ENCODE results near the gene CEP131.

CEP131 gene

GRCh38 chr17:81251709-81252301, 29.0 kb upstream of the CEP131 start:
- no peak for DNase-seq (ENCODE audit: low read depth, low spot score)

GRCh38 chr17:81251094-81251708, 28.4 kb upstream of the CEP131 start:
- no peak for DNase-seq (ENCODE audit: low read depth, low spot score)

GRCh38 chr17:81250286-81251093, 27.7 kb upstream of the CEP131 start:
- no peak for DNase-seq (ENCODE audit: low read depth, low spot score)

- no peak for DNase-seq (ENCODE audit: low read depth, low spot score)
Observed at GRCh38 chr17:81249223-81250040, 26.7 kb upstream of the CEP131 start.

- no peak for DNase-seq (ENCODE audit: low read depth, low spot score)
Observed at GRCh38 chr17:81248649-81249048, 25.9 kb upstream of the CEP131 start.

GRCh38 chr17:81247339-81247990, 24.7 kb upstream of the CEP131 start:
- DNase-seq (ENCODE audit: low read depth, low spot score): no peak

GRCh38 chr17:81246679-81247338, 24.0 kb upstream of the CEP131 start:
- no peak for DNase-seq (ENCODE audit: low read depth, low spot score)

GRCh38 chr17:81246343-81246670, 23.5 kb upstream of the CEP131 start:
- no peak for DNase-seq (ENCODE audit: low read depth, low spot score)

- DNase-seq (ENCODE audit: low read depth, low spot score): no peak
Observed at GRCh38 chr17:81245665-81246342, 23.0 kb upstream of the CEP131 start.

GRCh38 chr17:81245024-81245664, 22.4 kb upstream of the CEP131 start:
- no peak for DNase-seq (ENCODE audit: low read depth, low spot score)

- DNase-seq (ENCODE audit: low read depth, low spot score): no peak
Observed at GRCh38 chr17:81244358-81245023, 21.7 kb upstream of the CEP131 start.

GRCh38 chr17:81243333-81243664, 20.5 kb upstream of the CEP131 start:
- no peak for DNase-seq (ENCODE audit: low read depth, low spot score)

GRCh38 chr17:81242421-81243332, 19.9 kb upstream of the CEP131 start:
- DNase-seq (ENCODE audit: low read depth, low spot score): no peak

- DNase-seq (ENCODE audit: low read depth, low spot score): no peak
Observed at GRCh38 chr17:81241648-81242420, 19.1 kb upstream of the CEP131 start.

- DNase-seq (ENCODE audit: low read depth, low spot score): no peak
Observed at GRCh38 chr17:81241203-81241602, 18.4 kb upstream of the CEP131 start.

GRCh38 chr17:81240761-81241160, 18.0 kb upstream of the CEP131 start:
- no peak for DNase-seq (ENCODE audit: low read depth, low spot score)

GRCh38 chr17:81239714-81240555, 17.2 kb upstream of the CEP131 start:
- DNase-seq (ENCODE audit: low read depth, low spot score): no peak
